GM19438 (cell line): ENCODE data around the gene ZFYVE9.
"Not testable (repeated sequence)": the region's sequence is repeated elsewhere in the genome, so short reads cannot be mapped to it uniquely, and the experiment has no call there.

ENCODE experiments used
- ATAC-seq: cut with Tn5 transposase; IDR thresholded peaks from one replicate; pipeline ENCODE4 v1.9.1; 2021; ENCODE audit warnings: low read depth; ENCODE audit not compliant: unreplicated experiment

Gene ZFYVE9

DNA sequence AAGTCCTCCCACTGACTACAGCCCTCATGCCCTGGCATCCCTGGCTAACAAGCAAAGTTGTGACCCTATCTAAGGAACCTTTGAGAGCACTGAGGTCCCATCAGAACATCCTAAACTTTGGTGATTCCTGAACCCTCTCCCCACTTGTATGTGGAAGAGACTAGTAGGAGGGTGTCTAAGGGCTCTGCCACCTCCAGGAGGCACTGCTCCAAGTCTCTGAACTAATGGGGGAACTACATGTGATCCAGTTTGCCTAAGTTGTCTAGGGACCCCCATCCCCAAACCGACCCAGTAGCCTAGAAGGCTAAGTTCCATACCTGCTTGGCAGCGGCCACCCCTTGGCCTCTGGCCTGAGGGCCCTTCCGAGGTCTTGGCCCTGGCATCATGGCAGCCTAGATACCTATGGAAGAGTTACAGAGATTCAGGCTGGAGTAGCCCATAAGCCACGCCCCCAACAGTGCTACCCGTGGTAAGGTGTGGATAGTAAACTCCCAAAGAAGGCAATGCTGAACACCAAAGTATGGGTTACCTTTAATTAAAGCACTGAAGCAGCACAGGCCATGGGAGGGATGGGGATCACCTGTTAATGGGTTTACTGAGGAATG, 222.4 kb downstream of the ZFYVE9 start:
- no peak for ATAC-seq

DNA sequence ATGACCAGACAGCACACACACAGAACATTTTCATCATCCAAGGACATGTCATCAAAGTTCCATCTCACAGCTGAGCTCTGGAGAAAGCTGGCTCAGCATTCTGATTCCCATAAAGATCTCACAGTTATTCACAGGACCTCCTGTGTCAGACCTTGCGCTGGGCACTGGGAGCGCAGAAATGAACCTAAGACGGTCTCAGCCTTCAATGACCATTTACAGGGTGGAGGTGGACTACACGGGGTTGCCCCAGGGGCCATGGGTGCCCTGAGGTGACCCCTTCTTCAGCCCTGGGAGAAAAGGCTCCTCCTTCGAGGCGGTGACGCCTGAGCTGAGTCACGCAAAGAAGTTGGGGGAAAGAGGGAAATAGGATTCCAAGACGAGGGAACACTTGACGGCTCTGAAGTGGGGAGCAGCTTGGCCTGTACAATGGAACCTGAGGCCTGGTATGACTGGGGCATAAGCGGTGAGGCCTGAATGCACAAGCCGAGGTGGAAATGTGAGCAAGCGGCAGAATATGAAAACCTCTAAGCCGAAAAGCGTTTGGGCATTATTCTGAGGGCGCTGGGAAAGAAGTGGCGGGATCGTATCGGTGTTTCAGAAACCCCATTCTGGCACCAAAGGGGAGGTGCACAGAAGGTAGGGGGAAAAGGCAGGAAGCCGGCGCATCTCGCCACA, 223.3 kb downstream of the ZFYVE9 start:
- ATAC-seq = peak; percentile 33

DNA sequence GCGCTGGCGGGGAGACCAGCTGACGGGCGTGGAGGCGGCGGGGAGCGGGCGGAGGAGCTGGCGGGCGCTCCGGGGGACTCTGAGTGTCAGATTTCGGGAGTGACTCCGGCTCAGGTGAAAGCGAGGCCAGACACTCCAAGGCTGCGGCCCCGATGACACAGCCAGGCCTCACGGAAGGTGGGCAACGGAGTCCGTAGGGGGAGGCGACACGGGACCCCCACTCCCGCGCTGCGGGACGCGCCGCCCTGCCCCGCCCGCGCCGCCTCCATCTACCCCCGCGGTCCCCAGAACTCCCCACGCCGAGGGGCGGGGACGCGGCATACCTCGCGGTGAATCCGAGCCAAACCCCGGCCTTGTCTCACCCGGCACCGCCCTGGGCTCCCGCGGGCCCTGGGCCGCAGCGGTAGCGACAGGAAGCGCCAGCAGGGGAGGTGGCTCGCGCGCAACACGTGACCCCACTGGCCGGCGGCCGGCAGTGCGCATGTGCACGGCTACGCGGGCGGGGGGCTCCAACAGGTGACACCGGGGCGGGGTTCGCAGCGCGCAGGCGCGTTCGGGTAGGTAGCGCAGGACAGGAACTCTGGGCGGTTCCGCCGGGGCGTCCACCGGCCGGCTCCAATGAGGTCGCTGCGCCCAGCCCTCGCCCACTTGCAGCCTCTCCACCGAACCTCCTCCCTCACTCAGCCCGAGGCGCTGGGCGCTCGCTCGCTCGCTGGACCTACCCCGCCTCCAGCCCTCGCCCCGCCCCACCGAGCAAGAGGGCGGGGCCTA, 224.0 kb downstream of the ZFYVE9 start, which contains the start of gene CC2D1B:
CC2D1B (minus strand) TSS at position 460 of the 771 bp plus-strand sequence. CDS start 1,585 bp downstream, outside the sequence.
- peak; percentile 88 for ATAC-seq

DNA sequence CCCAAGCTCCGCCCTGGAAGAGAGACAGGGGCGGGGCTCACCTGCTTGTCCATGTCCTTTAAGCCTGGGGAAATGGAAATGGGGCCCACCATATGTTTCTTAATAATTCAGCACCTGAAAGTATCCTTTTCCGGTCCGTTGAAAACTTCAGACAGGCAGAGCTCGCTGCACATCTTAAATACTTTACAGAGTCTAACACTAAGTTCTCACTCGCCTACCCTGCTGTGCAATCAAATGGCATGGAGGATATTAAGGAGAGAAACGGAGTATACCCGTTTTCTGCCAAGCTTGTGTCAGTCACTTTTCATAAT, 224.6 kb downstream of the ZFYVE9 start:
- no peak for ATAC-seq

DNA sequence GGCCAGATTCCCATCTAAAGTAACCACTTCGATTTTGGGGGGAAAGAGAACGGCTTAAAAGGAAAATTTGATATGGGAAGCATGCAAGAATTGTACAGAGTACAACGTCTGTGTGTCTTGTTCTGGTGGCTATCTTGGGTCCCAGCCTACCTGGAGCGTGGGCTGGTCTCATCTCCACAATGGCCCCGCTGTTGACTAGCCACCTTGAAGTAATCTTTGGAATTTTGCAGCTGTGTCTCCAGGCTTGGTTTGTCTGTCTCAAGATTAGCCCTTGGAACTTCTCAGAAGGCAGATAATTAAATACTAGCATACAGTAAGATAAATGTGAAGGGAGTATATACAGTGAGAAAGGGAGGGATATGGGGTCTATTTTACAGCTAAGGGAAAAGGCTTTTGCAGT, 225.4 kb downstream of the ZFYVE9 start:
- ATAC-seq = no peak

DNA sequence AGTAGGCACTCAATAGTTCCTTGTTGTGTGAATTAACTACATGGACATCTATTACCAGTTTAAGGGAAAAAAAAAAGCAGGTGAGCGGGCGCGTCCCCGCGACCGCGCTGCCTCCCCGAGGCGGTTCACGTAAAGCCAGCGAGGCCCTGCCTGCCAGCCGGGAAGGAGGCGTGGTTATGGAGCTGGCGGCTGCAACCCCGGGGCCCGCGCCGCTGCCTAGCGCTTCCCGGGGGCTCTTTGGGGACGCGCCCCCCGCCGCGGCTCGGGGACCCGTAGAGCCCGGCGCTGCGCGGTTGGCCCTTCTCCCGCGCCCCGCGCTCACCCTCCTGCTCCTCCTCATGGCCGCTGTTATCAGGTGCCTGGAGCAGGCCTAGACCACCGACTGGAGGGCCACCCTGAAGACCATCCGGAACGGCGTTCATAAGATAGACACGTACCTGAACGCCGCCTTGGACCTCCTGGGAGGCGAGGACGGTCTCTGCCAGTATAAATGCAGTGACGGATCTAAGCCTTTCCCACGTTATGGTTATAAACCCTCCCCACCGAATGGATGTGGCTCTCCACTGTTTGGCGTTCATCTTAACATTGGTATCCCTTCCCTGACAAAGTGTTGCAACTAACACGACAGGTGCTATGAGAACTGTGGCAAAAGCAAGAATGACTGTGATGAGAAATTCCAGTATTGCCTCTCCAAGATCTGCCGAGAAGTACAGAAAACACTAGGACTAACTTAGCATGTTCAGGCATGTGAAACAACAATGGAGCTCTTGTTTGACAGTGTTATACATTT, 226.7 kb downstream of the ZFYVE9 start:
- ATAC-seq = no peak

DNA sequence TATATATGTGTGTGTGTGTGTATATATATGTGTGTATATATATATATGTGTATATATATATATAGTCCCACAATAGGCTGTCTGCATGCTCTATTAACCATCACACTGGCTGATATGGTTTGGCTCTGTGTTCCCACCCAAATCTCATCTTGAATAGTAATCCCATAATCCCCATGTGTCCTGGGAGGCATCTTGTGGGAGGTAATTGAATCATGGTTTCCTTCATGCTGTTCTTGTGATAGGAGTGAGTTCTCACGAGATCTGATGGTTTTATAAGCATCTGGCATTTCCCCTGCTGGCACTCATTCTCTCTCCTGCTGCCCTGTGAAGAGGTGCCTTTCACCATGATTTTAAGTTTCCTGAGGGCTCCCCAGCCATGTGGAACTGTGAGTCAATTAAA, 228.0 kb downstream of the ZFYVE9 start:
- ATAC-seq = not testable (repeated sequence)

DNA sequence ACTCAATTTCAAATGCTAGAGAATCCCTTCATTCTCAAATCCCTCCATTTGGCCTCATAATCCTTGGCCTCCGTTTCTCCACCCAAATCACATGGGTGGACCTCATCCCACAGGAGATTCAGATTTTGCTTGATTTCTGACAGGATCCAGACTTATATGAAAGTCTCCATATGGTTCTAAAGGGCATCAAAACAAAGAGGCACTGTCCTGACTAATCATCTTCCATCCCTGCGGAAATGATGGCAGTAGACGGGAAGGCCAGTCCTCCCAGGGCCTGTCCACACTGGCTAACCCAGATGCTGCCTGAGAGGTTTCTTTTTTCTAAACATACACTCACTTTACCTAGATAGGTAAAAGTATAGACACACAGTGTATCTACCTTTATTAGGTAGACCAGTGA, 243.5 kb downstream of the ZFYVE9 start:
- no peak for ATAC-seq

DNA sequence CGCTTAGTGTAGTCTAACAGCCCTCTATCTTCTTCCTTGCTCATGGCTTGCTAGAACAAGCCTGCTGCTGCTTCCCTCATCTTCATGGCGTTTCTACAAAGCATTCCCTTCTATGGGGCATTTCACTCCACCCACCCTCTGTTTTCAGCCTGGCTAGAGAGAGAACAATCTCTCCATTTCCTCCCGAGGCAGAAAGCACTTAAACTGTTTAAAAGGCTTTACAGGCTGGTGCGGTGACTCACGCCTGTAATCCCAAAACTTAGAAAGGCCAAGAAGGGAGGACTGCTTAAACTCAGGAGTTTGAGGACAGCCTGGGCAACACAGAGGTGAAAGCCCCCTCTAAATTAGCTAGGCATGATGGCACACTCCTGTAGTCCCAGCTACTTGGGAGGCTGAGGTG, 244.6 kb downstream of the ZFYVE9 start:
- no peak for ATAC-seq

DNA sequence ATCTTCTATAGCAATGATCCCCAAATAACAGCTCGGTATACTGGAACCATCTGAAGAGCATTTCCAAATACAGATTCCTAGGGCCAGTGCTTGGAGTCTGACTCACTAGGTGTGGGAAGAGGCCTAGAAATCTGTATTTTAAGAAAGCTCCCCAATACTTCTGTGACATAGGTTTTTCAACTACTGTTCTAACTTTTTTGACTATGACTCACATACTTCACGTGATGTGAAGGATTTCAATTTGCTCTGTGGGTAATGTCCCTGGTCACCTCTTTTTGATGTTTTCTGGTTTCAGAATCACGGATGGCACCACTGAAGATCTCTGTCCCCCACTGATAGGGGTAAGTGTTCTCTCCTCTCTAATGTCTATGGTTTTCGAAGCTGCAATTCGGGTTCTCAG, 251.3 kb downstream of the ZFYVE9 start:
- no peak for ATAC-seq
